HG03280 (cell line): ENCODE results near the gene BCL2L11.

Source experiments
- ATAC-seq: cut with Tn5 transposase; IDR thresholded peaks from one replicate; pipeline ENCODE4 v1.9.1; 2021; ENCODE audit warnings: mild to moderate bottlenecking, moderate library complexity; ENCODE audit not compliant: unreplicated experiment

BCL2L11 gene

DNA sequence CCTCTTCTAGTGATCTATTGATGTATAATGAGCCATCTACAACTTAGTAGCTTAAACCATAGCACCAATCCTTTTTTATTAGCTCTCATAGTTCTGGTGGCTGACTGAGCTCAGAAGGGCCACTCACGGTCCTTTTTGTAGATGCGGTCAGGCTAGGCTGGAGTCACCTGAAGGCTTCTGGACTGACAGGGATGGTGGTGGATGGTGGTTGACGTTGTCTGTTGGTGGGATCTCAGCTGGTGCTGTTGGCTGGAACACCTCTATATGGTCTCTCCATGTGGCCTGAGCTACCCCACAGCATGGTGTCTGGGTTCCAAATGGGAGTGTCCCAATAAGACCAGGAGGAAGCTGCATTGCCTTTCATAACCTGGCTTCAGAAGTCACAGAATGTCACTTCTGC, 68.0 kb downstream of the BCL2L11 start:
- ATAC-seq = no peak

DNA sequence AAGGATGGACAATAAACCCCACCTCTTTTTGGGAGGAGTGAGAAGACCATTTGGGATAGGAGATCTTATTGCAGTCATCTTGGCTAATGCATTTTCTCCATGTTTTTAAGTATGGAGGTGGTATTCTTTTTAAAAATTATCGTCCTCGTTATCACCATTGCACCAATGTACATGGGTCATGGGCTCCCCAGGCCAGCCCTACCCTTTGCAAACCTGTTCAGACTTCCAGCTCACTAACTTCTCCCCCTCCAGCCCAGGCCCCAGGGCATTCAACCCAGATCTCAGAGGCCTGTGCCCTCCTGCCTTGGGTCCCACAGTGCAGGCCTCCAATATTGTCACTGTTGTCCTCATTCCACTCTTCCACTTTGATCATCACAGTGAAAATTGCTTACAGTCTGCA, 68.4 kb downstream of the BCL2L11 start:
- ATAC-seq = no peak

DNA sequence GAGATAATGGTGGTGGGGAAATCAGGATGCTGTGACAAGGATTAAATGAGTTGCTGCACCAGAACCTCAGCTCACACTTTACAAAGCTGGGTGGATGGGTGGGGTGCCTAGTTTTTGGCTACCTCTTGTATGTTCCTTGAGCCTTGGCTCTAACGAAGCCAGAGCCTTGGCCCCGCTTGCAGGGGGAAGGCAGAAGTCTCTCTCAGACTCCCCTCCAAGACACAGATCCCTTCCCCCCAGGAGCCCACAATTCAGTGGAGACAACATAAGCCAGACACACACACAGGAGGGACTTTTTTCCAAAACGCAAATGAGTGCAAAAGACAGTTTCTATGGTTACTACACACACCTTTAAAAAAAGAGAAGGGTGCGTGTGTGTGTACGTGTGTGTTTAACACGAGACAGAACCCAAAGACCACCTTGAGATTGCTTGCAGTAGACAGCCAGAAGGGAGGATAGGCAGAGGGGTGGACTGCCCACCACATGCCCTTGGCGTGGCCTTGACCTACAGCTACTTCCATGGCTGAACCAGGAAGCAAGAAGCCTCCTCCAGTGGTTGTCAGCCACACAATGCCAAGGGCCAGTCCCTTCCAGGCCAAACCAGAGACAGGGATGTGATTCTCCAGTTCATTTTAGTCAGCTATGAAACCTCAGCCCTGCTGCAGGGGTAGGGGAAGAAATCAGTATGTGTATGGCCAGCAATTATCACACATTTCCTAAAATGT, 70.3 kb downstream of the BCL2L11 start:
- no peak for ATAC-seq

DNA sequence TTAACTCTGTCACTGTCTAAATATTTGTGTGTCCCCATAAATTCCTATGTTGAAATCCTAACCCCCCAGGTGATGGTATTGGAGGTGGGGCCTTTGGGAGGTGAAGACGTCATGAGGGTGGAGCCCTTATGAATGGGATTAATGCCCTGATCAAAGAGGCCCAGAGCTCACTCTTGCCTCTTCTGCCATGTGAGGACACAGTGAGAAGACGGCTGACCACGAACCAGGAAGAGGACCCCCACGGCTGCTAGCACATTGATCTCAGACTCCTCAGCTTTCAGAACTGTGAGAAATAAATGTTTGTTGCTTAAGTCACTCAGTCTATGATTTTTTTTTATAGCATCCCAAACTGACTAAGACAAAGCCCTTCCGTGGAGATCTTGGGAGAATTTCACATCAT, 71.2 kb downstream of the BCL2L11 start:
- ATAC-seq = no peak

DNA sequence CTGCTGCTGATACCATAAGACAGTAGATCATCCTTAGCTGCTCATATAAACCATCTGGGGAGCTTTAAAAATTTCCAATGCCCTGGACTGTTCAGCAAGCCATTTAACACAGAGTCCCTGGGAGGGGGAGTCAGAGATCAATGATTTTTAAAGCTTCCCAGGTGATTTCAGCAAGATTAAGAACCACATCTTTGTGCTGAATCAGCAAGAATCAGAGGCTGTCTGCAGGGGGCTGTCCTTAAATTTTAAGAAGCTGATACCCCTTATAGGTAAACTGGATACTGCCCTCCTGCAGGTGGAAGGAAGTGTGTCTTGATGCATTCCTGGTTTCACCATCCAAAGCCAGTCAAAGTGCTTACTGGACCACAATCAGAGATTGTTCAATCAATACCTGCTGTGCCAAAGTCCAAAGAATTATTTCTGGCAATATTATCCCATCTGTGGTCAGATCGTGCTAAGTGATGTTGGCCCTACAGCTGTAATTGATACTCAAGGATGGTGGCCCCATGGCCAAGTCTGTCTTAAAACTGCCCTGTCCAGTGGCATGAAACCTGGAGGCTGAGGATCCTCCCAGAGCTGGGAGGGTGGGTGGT, 72.2 kb downstream of the BCL2L11 start:
- no peak for ATAC-seq

DNA sequence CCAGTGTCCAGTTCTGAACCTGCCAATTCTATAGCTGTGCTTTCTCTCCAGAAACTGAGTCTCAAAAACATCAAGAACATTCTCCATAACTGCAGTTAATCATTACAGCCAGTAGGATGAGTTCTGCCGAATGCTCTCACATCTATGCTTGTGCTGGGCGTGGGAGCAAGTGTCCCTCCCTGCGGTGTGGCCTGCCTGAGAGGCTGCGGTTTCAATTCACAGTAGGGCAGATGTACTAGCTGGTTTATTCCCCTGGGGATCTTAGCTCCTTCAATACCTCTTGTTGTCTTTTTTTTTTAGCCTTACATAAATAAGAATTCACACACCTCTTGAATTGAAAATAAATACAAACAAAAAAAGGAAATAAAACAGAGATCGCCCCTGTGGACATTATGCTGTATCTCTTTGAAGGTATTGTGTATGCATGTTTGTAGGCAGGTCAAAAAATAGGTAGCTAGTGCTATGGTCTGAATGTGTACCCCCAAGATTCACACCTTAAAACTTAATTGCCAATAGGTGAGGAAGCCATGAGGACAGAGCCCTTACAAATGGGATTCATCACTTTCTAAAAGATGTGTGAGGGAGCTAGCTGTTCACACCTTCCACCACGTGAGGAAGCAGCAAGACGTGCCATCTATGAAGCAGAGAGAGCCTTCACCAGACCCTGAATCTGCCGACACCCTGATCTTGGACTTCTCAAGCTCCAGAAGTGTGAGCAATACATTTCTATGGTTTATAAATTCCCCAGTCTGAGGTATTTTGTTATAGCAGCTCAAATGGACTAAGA, 74.3 kb downstream of the BCL2L11 start:
- peak; percentile 83 for ATAC-seq

DNA sequence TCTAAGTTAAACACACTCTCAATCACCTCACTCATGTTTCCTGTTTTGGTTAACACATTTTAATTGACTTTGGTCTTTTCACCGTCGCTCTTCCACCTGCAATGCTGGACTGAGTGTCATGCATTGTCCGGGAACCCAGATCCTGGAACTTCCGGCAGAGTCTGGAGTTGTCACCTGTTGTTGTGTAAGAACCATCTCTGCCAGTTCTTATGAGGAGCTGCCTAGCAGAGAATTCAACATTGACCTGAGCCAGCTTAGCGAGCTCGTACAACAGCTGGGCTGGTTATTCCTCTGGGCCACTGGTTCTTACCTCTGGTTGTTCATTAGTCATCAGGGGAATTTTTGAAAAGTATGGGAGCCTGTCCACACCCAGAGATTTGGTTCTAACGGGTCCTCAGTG, 75.7 kb downstream of the BCL2L11 start:
- no peak for ATAC-seq

DNA sequence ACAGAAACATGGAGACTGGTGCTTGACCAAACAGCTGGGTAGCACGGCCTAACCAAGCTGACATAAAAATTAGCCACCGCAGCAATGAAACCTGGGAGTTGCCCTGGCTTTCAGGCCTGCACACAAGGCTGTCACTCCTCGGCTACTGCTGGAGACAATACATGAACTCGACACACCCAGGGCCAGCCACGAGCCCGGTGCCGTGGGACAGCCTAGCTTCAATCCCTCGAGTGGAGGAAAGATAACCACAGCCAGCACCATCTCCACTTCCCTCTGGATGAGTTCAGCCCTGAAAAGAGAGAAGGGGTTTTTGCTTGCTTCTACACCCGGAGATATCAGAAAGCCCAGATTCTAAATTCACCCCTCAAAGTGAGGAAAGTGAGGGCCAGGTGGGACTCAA, 78.0 kb downstream of the BCL2L11 start:
- ATAC-seq = no peak

DNA sequence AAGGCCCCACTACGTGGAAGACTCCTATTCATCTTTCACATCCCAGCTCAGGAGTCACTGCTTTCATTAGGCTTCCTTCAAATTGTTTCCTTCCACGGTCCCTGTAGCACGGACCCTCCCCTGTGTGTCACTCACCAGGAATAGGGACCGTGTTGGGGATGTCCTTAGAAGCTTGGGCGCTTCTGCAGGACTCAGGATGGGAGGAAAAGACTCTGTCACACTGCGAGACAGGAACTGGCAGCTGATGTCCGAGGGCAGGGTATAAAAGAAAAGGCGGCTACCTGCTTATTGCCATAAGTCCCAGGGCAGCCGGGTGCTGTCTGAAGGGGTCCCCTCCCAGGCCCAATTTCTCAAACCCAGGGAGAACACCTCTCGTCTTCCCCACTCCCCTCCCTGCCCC, 79.1 kb downstream of the BCL2L11 start:
- ATAC-seq = no peak

DNA sequence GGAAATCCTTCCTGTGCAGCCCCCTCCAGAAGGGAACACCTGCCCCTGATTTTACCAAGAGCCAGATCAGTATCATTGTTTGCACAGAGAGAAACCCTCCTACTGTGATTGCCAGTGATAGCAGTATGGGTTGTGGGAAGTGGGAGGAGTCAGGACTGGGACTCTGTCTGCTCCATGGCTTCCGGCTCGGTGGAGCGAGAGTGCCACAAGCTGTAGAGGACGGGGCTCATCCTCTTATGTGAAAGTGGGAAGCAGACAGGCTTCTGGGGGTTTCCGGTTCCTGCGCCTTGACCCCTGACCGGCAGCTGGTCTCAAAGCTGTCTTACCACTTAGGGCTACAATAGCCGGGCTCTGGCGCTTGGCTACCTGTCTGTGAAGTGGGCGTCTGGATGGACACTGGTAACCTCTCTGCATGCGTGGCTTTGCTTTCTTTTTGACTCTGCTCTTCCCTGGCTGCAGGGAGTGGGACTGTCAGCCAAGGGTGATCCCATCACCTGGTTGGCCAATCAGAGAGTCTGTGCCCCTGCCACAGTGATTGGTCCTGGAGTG, 79.7 kb downstream of the BCL2L11 start:
- no peak for ATAC-seq

DNA sequence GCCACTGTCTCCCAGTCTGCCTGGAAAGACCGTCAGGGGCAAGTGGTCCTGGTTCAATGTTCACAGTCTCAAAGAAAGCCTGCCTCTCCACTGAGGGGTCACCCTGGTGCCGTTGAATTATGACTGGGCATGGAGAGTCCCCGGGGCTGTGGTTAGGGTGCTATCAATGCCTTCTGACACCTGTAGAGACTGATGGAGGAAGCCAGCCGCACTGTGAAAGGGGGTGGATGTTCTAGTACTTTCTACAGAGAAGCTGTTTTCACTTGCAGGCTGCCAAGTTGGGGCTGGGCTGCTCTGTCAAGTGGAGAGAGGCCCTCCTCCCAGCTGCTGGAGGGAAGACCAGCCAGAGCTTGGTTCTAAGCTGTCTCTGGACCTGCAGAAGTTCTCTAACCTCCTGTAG, 80.5 kb downstream of the BCL2L11 start:
- ATAC-seq = peak; percentile 84

DNA sequence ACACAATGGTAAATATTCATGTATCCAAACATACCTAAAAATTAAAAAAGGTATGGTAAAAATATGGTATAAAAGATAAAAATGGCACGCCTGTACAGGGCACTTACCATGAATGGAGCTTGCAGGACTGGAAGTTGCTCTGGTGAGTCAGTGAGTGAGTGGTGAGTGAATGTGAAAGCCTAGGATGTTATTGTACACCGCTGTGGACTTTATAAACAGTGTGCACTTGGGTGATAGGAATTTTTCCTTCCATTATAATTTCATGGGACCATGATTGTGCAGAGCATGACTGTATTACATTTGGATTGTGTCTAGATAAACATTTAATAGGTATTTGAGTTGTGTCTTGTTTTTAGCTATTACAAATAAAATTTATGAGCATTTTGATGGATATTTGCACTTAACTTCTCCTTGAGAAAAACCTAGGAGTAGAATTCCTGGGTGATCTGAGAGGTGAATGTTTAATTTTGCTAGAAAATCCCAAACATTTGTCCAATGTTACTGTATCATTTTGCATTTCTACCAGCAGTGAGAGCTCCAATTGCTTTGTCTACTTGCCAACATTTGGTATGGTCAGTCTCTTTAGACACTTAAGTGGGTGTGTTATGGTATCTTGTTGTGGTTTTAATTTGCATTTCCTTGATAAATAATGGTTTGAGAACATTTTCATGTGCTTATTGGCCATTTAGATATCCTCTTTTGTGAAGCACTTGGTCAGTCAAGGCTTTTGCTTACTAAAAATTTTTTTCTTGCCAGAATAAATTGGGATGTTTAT, 81.7 kb downstream of the BCL2L11 start:
- ATAC-seq = no peak

DNA sequence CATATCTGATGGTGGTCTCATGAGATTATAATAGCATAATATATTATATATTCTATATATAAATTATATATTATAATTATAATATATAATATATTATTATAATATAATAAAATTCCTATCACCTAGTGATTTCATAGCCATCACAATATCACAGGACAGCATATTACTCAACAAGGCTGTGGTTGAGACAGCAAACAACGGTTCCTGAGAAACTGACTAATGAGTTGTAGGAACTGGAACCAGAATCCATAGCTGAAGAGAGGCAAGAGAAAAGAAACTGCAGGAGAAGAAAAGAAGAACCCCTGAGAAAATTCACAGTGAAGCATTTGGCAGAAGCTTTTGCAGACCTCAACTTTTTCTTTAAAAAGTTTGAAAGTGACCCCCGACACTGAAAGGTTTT, 84.0 kb downstream of the BCL2L11 start:
- ATAC-seq = no peak

DNA sequence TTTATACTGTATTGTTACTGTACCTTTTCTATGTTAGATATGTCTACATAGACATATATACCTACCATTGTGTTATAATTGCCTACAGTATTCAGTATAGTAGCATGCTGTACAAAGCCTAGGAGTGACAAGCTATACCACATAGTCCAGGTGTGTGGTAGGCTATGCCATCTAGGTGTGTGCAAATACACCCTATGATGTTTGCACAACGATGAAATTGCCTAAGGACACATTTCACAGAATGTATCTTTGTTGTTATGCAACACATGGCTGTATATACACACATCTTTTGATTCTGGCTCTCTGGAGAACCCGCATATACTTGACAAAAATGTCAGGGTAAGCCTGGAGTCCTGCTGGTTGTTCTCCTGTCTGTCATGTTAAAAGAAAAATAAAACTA, 85.1 kb downstream of the BCL2L11 start:
- ATAC-seq = no peak

DNA sequence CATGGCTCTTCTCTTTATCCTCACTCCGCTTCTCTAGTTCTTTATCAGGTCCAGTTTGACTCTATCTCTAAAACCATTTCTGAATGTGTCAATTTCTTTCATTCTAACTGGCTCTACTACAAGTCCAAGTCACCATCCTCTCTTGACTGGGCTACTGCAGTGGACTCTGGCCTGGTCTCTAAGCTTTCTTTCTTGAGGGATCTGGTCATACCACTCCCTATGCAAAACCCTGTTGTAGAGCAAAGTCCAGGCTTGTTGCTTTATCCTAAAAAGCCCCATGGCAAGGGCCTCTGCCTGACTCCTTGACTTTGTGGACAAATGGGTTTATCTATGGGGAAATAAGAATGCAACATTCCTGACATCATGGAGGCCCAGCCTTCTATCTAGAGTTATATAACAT, 87.1 kb downstream of the BCL2L11 start:
- no peak for ATAC-seq

DNA sequence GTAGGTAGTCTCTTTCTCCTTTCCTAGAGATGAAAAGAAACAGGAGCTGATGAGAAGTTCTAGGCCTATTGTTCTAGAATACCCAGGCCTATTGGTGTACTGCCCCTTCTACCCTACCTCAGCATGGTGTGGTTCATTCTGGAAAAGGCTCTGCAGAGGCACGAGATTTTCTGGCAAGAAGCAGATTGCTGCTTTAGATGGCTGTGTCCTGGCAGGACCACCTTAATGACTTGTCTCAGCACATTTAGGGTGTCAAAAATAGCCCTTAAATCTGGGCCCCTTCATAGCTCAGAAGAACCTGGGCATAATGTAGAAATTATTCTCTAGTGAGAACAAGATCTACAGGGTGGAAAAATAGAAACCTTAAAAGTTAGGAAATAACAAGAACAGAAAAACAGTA, 87.9 kb downstream of the BCL2L11 start:
- ATAC-seq = peak; percentile 21

DNA sequence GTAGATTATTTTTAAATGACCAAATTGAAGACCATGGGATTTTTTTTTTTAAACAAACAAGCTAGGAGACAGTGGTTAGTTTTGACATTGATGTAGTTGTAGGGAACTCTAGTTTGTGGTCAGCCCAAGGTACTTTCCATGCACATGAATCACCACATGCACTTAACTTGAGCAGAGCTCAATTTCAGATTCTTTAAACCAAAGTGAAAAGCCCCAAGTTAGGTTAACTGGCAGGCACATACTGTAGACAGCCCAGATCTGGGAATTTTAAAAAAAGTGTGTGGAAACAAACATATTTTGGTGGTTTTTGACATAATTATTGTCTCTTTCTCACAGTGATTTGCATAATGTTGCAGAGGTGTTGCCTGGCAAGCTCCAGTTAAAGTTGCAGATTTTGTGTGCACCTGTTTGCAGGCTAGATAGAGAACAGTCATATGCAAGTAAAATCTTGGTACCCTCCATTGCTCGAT, 88.4 kb downstream of the BCL2L11 start:
- peak; percentile 91 for ATAC-seq

DNA sequence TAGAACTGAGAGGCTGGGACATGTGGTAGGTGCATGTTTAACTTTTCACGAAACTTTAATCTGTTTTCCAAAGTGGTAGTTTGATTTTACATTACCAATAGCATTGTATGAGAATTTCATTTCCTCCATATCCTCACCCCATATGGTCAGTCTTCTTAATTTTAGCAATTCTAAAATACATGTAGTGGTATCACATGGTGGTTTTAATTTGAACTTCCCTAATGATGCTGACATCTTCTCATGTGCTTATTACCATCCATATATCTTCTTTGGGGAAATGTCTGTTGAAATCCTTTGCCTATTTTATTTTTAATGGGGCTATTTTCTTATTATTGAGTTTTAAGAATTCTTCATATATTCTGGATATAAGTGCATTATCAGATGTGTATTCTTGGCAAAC, 89.3 kb downstream of the BCL2L11 start:
- ATAC-seq = no peak

DNA sequence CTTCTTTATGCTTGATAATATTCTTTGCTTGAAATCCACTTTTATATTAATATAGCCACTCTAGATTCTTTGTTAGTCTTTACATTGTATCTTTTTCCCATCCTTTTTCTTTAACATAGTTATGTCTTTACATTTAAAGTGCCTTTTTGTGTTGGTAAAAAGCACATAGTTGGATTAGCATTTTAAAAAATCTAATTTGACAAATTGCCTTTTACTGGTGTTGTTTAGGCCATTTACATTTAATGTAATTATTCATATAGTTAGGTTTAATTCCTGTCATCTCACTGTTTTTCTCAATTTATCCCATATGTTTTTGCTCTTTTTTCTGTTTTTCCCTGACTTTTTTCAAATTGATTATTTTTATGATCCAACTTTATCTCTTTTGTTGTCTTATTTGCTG, 93.2 kb downstream of the BCL2L11 start:
- ATAC-seq = no peak

DNA sequence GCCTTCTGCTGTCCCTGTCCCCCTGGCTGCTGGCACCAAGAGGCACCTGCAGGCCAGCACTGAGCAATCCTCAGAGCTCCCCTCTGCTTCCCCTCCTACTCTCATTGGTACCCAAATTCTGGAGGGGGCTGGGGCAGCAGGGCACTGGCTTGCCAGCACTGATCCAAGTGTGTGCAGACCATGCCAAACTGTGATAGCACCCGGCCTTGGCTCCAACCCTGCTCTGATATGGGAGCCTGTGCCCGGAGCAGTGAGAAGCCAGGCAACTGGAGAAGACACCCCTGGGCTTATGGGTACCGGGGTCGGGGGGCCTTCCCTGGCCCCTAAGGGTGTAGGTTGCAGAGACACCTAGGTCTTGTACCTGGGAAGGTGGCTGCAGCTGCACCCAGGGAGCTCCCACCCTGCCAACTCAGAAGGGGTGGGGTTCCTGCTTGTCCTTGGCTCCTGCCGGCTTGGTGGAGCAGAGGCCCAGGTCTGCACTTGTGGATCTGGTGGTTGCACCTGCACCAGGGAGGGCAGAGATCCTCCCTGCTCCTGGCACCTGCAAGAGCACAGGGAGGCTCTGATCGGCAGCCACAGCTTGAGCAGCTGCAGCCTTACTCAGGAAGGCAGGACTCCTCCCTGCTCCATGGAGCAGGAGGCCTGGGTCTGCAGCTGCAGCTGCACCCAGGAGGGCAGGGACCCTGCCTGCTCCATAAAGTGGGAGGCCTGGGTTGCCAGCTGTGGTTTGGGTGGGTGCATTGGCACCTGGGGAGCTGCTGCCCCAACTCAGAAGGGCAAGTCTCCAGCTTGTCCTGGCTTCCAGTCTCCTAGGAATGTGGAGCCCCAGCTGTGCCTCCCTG, 96.3 kb downstream of the BCL2L11 start:
- ATAC-seq = no peak
